ENCODE results near the gene SPDYE1.
"Not testable (repeated sequence)": the region's sequence is repeated elsewhere in the genome, so short reads cannot be mapped to it uniquely, and the experiment has no call there.

SPDYE1 gene

DNA sequence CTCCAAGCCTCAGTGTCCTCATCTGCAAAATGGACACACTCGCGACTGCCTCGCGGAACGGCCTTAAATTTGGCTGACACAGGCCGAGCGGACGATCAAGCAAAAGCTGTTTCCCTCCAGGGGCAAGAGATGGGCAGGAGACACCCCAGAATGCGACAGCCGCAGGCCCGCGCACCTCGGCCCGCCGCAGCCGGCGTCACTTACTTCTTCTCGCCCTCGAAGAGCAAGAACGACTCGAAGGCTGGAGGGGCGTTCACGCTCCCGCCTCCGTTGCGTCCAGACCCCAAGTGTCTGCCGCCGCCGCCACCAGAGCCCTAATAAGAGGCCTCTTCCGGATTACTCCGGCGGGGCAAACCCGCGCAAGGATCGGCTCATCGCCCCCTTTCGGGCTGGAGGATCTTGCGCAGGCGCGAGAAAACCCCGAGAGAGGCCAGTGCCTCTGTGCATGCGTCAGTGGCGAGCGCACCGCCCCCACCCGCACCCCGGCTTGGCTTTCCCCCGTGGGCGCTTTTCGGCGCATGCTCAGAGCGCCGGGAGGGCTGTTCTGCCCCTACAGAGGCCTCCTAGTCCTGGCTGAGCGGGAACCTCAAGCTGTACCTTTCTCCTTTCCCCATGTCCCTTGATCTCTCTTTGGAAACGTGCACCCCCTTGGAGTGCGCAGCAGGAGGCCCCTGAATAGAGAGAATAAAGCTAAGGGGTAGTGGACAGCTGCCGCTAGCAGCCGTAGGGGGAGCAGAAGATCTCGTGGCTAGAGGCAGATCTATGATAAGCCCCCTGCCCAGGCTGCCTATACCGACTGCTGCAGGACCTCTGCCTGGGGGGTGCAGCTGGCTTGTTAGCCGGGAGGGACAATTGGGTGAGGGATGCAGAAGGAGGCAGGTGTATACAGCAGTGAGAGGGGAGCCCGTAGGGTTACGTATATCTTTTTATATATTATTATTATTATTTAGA, 21.4 kb downstream of the SPDYE1 start:
- peak overlapping the region; percentile 81 for H3K4me3 ChIP-seq (ENCODE audit: low read depth, low read length)
- TF ChIP-seq, protein P1, sequence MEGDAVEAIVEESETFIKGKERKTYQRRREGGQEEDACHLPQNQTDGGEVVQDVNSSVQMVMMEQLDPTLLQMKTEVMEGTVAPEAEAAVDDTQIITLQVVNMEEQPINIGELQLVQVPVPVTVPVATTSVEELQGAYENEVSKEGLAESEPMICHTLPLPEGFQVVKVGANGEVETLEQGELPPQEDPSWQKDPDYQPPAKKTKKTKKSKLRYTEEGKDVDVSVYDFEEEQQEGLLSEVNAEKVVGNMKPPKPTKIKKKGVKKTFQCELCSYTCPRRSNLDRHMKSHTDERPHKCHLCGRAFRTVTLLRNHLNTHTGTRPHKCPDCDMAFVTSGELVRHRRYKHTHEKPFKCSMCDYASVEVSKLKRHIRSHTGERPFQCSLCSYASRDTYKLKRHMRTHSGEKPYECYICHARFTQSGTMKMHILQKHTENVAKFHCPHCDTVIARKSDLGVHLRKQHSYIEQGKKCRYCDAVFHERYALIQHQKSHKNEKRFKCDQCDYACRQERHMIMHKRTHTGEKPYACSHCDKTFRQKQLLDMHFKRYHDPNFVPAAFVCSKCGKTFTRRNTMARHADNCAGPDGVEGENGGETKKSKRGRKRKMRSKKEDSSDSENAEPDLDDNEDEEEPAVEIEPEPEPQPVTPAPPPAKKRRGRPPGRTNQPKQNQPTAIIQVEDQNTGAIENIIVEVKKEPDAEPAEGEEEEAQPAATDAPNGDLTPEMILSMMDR (IDR thresholded peaks at IDR 0.05; ENCODE audit: control insufficient read depth, extremely low read depth, insufficient read depth), result peak; percentile 79
- DNase-seq (ENCODE audit: low read depth), result peak; percentile 69

GRCh38 chr7:44019825-44020224, 22.1 kb downstream of the SPDYE1 start:
- not testable (repeated sequence) for H3K4me3 ChIP-seq (ENCODE audit: low read depth, low read length); DNase-seq (ENCODE audit: low read depth)

DNA sequence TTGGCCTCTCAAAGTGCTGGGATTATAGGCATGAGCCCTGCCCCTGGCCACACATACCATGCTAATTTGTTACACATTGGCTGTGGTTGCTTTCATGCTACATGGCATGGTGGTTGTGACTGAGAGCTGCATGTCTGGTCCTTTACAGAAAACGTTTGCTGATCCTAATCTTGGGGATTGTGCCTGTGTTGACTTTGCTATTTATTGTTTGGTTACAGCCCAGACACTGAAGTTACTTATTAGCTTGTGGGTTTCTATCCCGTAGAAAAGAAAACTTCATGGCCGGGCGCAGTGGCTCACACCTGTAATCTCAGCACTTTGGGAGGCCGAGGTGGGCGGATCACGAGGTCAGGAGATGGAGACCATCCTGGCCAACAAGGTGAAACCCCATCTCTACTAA, 24.4 kb downstream of the SPDYE1 start:
- H3K4me3 ChIP-seq (ENCODE audit: low read depth, low read length); DNase-seq (ENCODE audit: low read depth): not testable (repeated sequence)

DNA sequence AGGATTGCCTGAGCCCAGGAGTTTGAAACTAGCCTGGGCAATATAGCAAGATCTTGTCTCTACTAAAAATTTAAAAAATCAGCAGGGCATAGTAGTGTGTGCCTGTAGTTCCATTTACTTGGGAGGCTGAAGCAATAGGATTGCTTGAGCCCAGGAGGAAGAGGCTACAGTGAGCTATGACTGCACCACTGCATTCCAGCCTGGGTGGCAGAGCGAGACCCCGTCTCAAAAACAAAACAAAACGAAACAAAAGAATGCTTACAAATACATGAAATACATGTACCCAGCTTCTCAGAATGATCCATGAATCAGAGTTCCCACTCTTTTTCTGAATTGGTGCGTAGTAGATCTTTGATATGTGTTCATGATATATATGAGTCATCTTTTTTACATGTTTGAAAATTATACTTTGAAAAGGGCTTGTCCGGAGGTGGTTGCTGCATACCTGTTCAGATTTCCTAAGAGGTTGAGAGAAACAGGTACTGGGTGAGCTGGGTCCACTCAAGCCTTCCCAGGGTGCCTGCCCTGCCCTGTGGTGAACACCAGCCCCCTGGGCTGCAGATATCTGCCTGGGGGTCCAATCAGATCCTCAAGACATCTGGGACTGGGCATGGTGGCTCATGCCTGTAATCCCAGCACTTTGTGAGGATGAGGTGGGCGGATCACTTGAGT, 25.2 kb downstream of the SPDYE1 start:
- not testable (repeated sequence) for DNase-seq (ENCODE audit: low read depth); H3K4me3 ChIP-seq (ENCODE audit: low read depth, low read length)

DNA sequence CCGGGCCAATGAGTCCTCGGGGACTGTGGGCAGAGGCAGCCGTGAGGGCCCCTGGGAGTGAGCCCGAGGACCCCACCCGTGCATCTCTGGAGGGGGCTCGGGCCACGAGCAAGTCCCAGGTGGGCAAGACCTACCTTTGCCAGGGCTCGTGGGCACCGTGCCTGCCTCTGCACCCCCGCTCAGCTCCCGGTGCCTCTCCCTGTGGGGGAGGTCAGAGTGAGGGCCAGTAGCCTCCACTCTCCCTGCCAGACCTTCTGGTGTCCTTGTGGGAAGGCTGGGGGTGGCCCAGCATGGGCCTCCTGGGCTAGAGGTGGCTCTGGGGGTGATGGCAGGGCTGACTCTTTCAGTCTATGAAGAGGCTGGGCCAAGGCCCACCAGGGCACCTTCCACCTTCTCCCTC, 31.7 kb downstream of the SPDYE1 start:
- H3K4me3 ChIP-seq (ENCODE audit: low read depth, low read length); DNase-seq (ENCODE audit: low read depth): not testable (repeated sequence)

GRCh38 chr7:44030029-44030428, 32.3 kb downstream of the SPDYE1 start:
- DNase-seq (ENCODE audit: low read depth), result not testable (repeated sequence)

DNA sequence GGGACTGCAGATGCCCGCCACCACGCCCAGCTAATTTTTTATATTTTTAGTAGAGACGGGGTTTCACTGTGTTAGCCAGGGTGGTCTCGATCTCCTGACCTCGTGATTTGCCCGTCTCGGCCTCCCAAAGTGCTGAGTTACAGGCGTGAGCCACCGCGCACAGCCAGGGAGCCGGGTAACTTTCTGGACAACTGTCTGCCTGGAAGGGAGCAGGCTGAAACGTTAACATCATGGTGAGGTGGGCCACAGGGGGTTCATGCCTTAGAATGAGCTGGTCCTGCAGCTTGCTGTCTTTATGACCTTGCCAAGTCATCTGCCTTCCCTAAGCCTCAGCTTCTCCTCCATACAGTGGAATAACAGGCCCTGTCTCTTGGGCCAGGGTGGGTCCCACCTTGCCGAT, 33.6 kb downstream of the SPDYE1 start:
- not testable (repeated sequence) for H3K4me3 ChIP-seq (ENCODE audit: low read depth, low read length); DNase-seq (ENCODE audit: low read depth)

More at GRCh38 chr7:44030029-44030428, 32.3 kb downstream of the SPDYE1 start:
- H3K4me3 ChIP-seq (ENCODE audit: low read depth, low read length), result not testable (repeated sequence)

GRCh38 chr7:44032031-44032430, 34.3 kb downstream of the SPDYE1 start:
- DNase-seq (ENCODE audit: low read depth); H3K4me3 ChIP-seq (ENCODE audit: low read depth, low read length): not testable (repeated sequence)

- DNase-seq (ENCODE audit: low read depth), result not testable (repeated sequence)
Measured at GRCh38 chr7:44033971-44034844, 36.5 kb downstream of the SPDYE1 start.

DNA sequence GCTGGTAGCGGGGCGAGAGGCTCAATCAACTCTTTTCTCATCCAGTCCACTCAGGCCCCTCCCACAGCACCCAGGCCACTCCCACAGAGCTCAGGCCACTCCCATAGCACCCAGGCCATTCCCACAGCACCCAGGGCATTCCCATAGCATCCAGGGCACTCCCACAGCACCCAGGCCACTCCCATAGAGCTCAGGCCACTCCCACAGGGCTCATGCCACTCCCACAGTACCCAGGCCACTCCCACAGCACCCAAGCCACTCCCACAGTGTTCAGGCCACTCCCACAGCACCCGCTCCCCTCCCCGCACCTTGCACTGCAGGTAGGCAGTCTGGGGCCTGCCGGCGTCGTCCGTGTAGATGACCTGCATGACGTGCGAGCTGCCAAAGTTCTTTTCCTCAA, 38.7 kb downstream of the SPDYE1 start:
- not testable (repeated sequence) for H3K4me3 ChIP-seq (ENCODE audit: low read depth, low read length); DNase-seq (ENCODE audit: low read depth)

More at GRCh38 chr7:44033971-44034844, 36.5 kb downstream of the SPDYE1 start:
- H3K4me3 ChIP-seq (ENCODE audit: low read depth, low read length), result not testable (repeated sequence)

- H3K4me3 ChIP-seq (ENCODE audit: low read depth, low read length); DNase-seq (ENCODE audit: low read depth): not testable (repeated sequence)
Measured at GRCh38 chr7:44037951-44038350, 40.3 kb downstream of the SPDYE1 start.

DNA sequence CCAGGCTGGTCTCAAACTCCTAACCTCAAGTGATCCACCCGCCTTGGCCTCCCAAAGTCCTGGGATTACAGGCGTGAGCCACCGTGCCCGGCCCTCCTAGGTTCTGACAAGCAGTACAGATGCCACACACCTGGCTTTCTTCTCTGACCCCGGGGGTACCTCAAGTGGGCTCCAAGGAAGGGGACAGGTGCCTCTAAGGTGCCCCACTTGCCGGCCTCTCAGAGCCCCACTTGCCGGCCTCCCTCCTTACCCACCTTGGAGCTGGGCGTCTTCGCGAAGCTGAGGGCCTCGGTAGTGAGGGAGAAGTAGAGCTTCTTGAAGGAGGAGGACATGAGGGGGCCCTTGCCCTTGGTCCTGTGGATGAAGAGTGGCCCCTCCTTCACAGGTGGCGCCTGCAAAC, 40.9 kb downstream of the SPDYE1 start:
- not testable (repeated sequence) for H3K4me3 ChIP-seq (ENCODE audit: low read depth, low read length); DNase-seq (ENCODE audit: low read depth)

- H3K4me3 ChIP-seq (ENCODE audit: low read depth, low read length), result peak overlapping the region; percentile 35
- peak; percentile 88 for DNase-seq (ENCODE audit: low read depth)
Measured at GRCh38 chr7:44038961-44039558, 41.4 kb downstream of the SPDYE1 start.

- DNase-seq (ENCODE audit: low read depth); H3K4me3 ChIP-seq (ENCODE audit: low read depth, low read length): not testable (repeated sequence)
Measured at GRCh38 chr7:44039800-44040492, 42.2 kb downstream of the SPDYE1 start.

- not testable (repeated sequence) for H3K4me3 ChIP-seq (ENCODE audit: low read depth, low read length); DNase-seq (ENCODE audit: low read depth)
Measured at GRCh38 chr7:44040493-44040891, 42.8 kb downstream of the SPDYE1 start.
